Panc1 (cell line): ENCODE data around the gene GLS. TPM values are rescaled to one million over a fixed set of nuclear protein-coding genes. Genes with fewer than 3 reads are reported as not detected.

Experiments used
- ATAC-seq: fragments of 200-7000 bp; cut with Tn5 transposase; 2 replicates; pipeline ENCODE4 v1.9.1; 2020; ENCODE audit warnings: mild to moderate bottlenecking, moderate library complexity
- BruUV-seq: library from RNA; stranded (reverse); fragments of 400-500 nt; replicated peaks from 2 replicates; lab custom pipeline; 2021; lab: Mats Ljungman, UMichigan
- CTCF ChIA-PET: fragments of 300-600 bp; sonication (Branson Sonifier 250); formaldehyde crosslinking; loops from one replicate; lab custom pipeline; 2022; ENCODE audit warnings: antibody characterized with exemption; lab: Charles Lee
- POLR2A ChIA-PET: fragments of 300-600 bp; sonication (Branson Sonifier 250); formaldehyde crosslinking; loops from one replicate; lab custom pipeline; 2022; ENCODE audit warnings: antibody characterized with exemption; lab: Charles Lee
- DNase-seq: peaks from one replicate; pipeline ENCODE4 v3.0.0-alpha.2; 2010; ENCODE audit warnings: low read depth, low spot score
- H3K27ac ChIP-seq: 2 replicates; pipeline ENCODE4 v1.5.1; 2011; ENCODE audit warnings: mild to moderate bottlenecking, low read length, inconsistent platforms
- H3K27me3 ChIP-seq: fragments of 200-500 bp; sonication (Bioruptor generic); 2 replicates; pipeline ENCODE4 v1.6.0; 2014; ENCODE audit warnings: low read length, inconsistent platforms; ENCODE audit not compliant: control insufficient read depth, insufficient read depth
- H3K36me3 ChIP-seq: fragments of 200-500 bp; sonication (Bioruptor generic); 2 replicates; pipeline ENCODE4 v1.5.1; 2014; ENCODE audit warnings: inconsistent platforms, mild to moderate bottlenecking, low read length, moderate library complexity; ENCODE audit not compliant: control insufficient read depth, insufficient read depth
- H3K4me1 ChIP-seq: 2 replicates; pipeline ENCODE4 v1.5.1; 2011; ENCODE audit warnings: inconsistent platforms, mild to moderate bottlenecking, low read length, moderate library complexity; ENCODE audit not compliant: control insufficient read depth, insufficient read depth
- H3K4me3 ChIP-seq, 2 experiments: 2 replicates each; pipeline ENCODE4 v1.5.1; 2011 to 2012; ENCODE audit warnings: low read depth in 2 of 2, low read length in 2 of 2, mild to moderate bottlenecking in 2 of 2, inconsistent platforms in 1 of 2, moderate library complexity in 1 of 2
- H3K9me3 ChIP-seq: fragments of 200-500 bp; sonication (Bioruptor generic); 2 replicates; pipeline ENCODE4 v1.5.1; 2014; ENCODE audit warnings: low read depth, mild to moderate bottlenecking, inconsistent platforms, low read length, moderate library complexity; ENCODE audit not compliant: control insufficient read depth, insufficient read depth
- POLR2AphosphoS5 ChIP-seq: IDR thresholded peaks from 2 replicates; pipeline ENCODE4 v1.6.1; 2012; ENCODE audit warnings: mild to moderate bottlenecking, low read depth, low read length, moderate library complexity
- REST ChIP-seq, 2 experiments: IDR thresholded peaks; 2 replicates each; pipeline ENCODE4 v1.6.1; 2011 to 2012; ENCODE audit warnings: low read depth in 2 of 2, control low read depth in 1 of 2, low read length in 1 of 2, mild to moderate bottlenecking in 1 of 2, moderate library complexity in 1 of 2; ENCODE audit not compliant: insufficient read depth in 1 of 2
- SIN3A ChIP-seq: IDR thresholded peaks from 2 replicates; pipeline ENCODE4 v1.6.1; 2012; ENCODE audit warnings: low read depth, mild to moderate bottlenecking, low read length, moderate library complexity, borderline replicate concordance; ENCODE audit not compliant: insufficient read depth
- TCF7L2 ChIP-seq: IDR thresholded peaks from 2 replicates; pipeline ENCODE4 v1.6.1; 2011; ENCODE audit warnings: mild to moderate bottlenecking, low read depth, low read length, inconsistent platforms
- in situ Hi-C: cut with HindIII; loops from 2 replicates; pipeline ENCODE4 v1.10.0; 2016; ENCODE audit warnings: low sequenced_read_pairs, low pct_unique_long_range_greater_than_20kb
- intact Hi-C: fragments of 100-400 bp; cut with micrococcal nuclease; formaldehyde crosslinking; loops from one replicate; pipeline ENCODE4 v1.10.0; 2022; ENCODE audit not compliant: unreplicated experiment
- total RNA-seq: library from RNA; stranded (reverse); gene quantifications from one replicate; pipeline ENCODE4 v1.2.1, GENCODE V29; 2021; ENCODE audit not compliant: unreplicated experiment
- TF ChIP-seq, protein P1 (sequence below): fragments of 450-650 bp; IDR thresholded peaks from 2 replicates; pipeline ENCODE4 v1.5.1; 2017; ENCODE audit warnings: mild to moderate bottlenecking

GLS gene
- total RNA-seq, 1 experiment from 2014 or later = 93.9 TPM

GRCh38 chr2:190982262-190983034 lies 101.8 kb downstream of the GLS start:
- intact Hi-C loops = no loop called here
- CTCF ChIA-PET = no interaction called here

DNA sequence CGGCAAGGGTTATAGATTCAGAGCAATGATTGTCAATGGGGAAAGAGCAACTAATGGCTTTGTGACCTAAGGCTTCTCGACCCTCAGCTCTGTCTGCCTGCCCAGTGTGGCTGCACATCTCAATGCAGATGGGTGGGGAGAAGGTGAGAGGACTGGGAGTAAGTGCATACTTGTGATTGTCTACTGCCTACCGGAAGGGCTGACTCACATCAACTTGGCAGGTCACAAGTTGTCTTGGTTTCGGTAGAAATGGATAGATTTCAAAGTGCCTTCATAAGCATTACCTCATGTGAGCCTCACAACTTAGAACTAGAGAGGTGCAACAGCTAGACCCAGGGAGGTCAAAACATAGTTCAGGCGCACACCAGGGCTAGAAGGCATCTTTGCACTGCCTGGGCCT lies 104.0 kb downstream of the GLS start:
- CTCF ChIA-PET = no interaction called here
- intact Hi-C loops = no loop called here
- BruUV-seq = no TSS peak

More at GRCh38 chr2:190982262-190983034, 101.8 kb downstream of the GLS start:
- TF ChIP-seq POLR2AphosphoS5 (no peak), SIN3A (no peak), TCF7L2 (no peak), REST (IDR thresholded peaks at IDR 0.05; ENCODE audit: insufficient read depth in 1 of 2, low read depth in 2 of 2, low read length in 1 of 2) (no peak)
- TF ChIP-seq, protein P1, sequence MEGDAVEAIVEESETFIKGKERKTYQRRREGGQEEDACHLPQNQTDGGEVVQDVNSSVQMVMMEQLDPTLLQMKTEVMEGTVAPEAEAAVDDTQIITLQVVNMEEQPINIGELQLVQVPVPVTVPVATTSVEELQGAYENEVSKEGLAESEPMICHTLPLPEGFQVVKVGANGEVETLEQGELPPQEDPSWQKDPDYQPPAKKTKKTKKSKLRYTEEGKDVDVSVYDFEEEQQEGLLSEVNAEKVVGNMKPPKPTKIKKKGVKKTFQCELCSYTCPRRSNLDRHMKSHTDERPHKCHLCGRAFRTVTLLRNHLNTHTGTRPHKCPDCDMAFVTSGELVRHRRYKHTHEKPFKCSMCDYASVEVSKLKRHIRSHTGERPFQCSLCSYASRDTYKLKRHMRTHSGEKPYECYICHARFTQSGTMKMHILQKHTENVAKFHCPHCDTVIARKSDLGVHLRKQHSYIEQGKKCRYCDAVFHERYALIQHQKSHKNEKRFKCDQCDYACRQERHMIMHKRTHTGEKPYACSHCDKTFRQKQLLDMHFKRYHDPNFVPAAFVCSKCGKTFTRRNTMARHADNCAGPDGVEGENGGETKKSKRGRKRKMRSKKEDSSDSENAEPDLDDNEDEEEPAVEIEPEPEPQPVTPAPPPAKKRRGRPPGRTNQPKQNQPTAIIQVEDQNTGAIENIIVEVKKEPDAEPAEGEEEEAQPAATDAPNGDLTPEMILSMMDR = no peak
- no peaks in the 10 kb centered on the region for H3K27me3 ChIP-seq
- no peak overlapping the region for H3K27ac ChIP-seq
- POLR2A ChIA-PET = no interaction called here
- peaks cover 52% of the 10 kb centered on the region for H3K36me3 ChIP-seq
- in situ Hi-C loops = no loop called here
- H3K4me1 ChIP-seq = no peaks in the 10 kb centered on the region
- no TSS peak for BruUV-seq
- no peak for DNase-seq
- H3K9me3 ChIP-seq = no peaks in the 10 kb centered on the region
- H3K4me3 ChIP-seq = no peak overlapping the region
- no peak for ATAC-seq

More for the DNA sequence above, 104.0 kb downstream of the GLS start:
- no peaks in the 10 kb centered on the region for H3K9me3 ChIP-seq
- ATAC-seq (0 out of 2 replicates have a peak, but pooled peaks have one; percentile 39), DNase-seq (no peak)
- in situ Hi-C loops = no loop called here
- TF ChIP-seq REST (IDR thresholded peaks at IDR 0.05; ENCODE audit: insufficient read depth in 1 of 2, low read depth in 2 of 2, low read length in 1 of 2) (no peak), TCF7L2 (no peak), SIN3A (no peak)
- no peak overlapping the region for H3K27ac ChIP-seq
- no peak overlapping the region for H3K4me3 ChIP-seq
- H3K27me3 ChIP-seq = no peaks in the 10 kb centered on the region
- POLR2A ChIA-PET = interaction anchor here (0.6 kb wide), 2 partner anchors 24 to 82 kb away, joined by 3 to 4 read pairs; no protein-coding TSS in a partner anchor
- H3K36me3 ChIP-seq = peaks cover 50% of the 10 kb centered on the region
- H3K4me1 ChIP-seq = no peaks in the 10 kb centered on the region
